Uterus (tissue), 2 donors: ENCODE data around the gene TIGD1.
"Not testable (repeated sequence)": the region's sequence is repeated elsewhere in the genome, so short reads cannot be mapped to it uniquely, and the experiment has no call there.

Source experiments
- CTCF ChIP-seq, 4 experiments: fragments of 200-600 bp in 2 of 4; fragments of 450-650 bp in 2 of 4; sonication (generic) in 2 of 4; IDR thresholded peaks; one replicate each; pipeline ENCODE4 v1.5.1; 2016 to 2019; ENCODE audit warnings: antibody characterized with exemption in 4 of 4, mild to moderate bottlenecking in 2 of 4, moderate library complexity in 1 of 4
- POLR2A ChIP-seq, 2 donors: fragments of 450-650 bp; IDR thresholded peaks; one replicate each; pipeline ENCODE4 v1.6.1; 2016; ENCODE audit warnings: antibody characterized with exemption in 2 of 2, mild to moderate bottlenecking in 1 of 2, moderate library complexity in 1 of 2

GRCh38 chr2:232532821-232533220 is 17.5 kb downstream of the TIGD1 start:
- not testable (repeated sequence) for TF ChIP-seq CTCF, POLR2A (IDR thresholded peaks at IDR 0.05)
